ENCODE data around the gene CUZD1. TPM values are rescaled to one million over a fixed set of nuclear protein-coding genes. Genes with fewer than 3 reads are reported as not detected.

The CUZD1 gene, protein sequence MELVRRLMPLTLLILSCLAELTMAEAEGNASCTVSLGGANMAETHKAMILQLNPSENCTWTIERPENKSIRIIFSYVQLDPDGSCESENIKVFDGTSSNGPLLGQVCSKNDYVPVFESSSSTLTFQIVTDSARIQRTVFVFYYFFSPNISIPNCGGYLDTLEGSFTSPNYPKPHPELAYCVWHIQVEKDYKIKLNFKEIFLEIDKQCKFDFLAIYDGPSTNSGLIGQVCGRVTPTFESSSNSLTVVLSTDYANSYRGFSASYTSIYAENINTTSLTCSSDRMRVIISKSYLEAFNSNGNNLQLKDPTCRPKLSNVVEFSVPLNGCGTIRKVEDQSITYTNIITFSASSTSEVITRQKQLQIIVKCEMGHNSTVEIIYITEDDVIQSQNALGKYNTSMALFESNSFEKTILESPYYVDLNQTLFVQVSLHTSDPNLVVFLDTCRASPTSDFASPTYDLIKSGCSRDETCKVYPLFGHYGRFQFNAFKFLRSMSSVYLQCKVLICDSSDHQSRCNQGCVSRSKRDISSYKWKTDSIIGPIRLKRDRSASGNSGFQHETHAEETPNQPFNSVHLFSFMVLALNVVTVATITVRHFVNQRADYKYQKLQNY
- 0.11 and 0.39 TPM in 2 replicates for total RNA-seq

GRCh38 chr10:122845783-122846332, at the start of gene CUZD1:
CUZD1 (minus strand) TSS chr10:122845857; CDS start chr10:122845843, 14 bp downstream.

GRCh38 chr10:122879339-122880273, 33.9 kb upstream of the CUZD1 start, which contains the start of gene FAM24B:
FAM24B (minus strand) TSS chr10:122879581; CDS start chr10:122850515, 29,066 bp downstream.

Other genes starting within 250 kb of the CUZD1 start
- gene C10orf120, start 146.0 kb downstream of the CUZD1 start, total RNA-seq = not detected in 2 replicates
- 2.3 and 4.1 TPM in 2 replicates for gene FAM24B, start 33.7 kb upstream of the CUZD1 start, total RNA-seq
- gene FAM24A, start 64.8 kb upstream of the CUZD1 start, total RNA-seq = not detected in 2 replicates
- 6.2 TPM in 2 replicates for gene C10orf88, start 108.4 kb upstream of the CUZD1 start, total RNA-seq
- gene PSTK, start 134.5 kb upstream of the CUZD1 start, total RNA-seq = 1.2 and 2.9 TPM in 2 replicates
- 1.8 and 1.9 TPM in 2 replicates for gene IKZF5, start 162.9 kb upstream of the CUZD1 start, total RNA-seq
- 1.6 and 2.3 TPM in 2 replicates for gene ACADSB, start 163.1 kb upstream of the CUZD1 start, total RNA-seq

Measured in hair follicular keratinocyte (primary cell).